HEK293T (cell line): ENCODE results near the gene TFG.

Experiments
- BHLHE40 ChIP-seq: fragments of 450-650 bp; IDR thresholded peaks from 2 replicates; pipeline ENCODE4 v1.6.1; 2016; ENCODE audit warnings: mild to moderate bottlenecking, moderate library complexity, borderline replicate concordance
- NFRKB ChIP-seq: fragments of 450-650 bp; IDR thresholded peaks from 2 replicates; pipeline ENCODE4 v1.6.1; 2016; ENCODE audit warnings: mild to moderate bottlenecking, moderate library complexity

GRCh38 chr3:100748220-100748619, 38.9 kb downstream of the TFG start:
- TF ChIP-seq NFRKB (no peak), BHLHE40 (no peak)
